Measurements from ENCODE around the gene MMRN1. TPM values are rescaled to one million over a fixed set of nuclear protein-coding genes. Genes with fewer than 3 reads are reported as not detected.

Gene MMRN1
- total RNA-seq, 4 donors from 2014 or later: 6.5 to 30.1 (median 26.9) TPM

- TF ChIP-seq CTCF (IDR thresholded peaks at IDR 0.05; ENCODE audit: low read depth): no peak
These were observed 93.6 kb downstream of the MMRN1 start for GRCh38 chr4:89988268-89988667.

DNA sequence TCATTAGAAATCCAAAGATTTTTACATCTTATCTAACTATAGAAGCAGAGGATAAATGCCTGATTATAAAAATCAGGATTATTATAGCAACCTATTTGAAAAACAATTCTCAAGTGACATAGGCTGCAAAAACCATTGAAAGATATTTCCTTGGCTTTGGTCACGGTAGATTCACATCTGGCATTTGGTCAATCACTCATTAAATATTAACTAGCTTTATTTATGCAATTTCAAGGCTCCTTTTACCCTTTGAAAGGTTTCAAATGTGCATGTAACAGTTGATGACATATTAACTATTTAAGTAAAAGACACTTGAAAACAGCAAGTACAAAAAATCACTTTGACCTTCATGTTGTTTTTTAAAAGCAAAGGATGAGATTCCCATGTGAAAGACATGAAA is 98.1 kb downstream of the MMRN1 start:
- no peak for TF ChIP-seq CTCF (IDR thresholded peaks at IDR 0.05; ENCODE audit: low read depth)

GRCh38 chr4:89994176-89994873 is 99.7 kb downstream of the MMRN1 start:
- TF ChIP-seq CTCF (IDR thresholded peaks at IDR 0.05; ENCODE audit: low read depth): no peak

DNA sequence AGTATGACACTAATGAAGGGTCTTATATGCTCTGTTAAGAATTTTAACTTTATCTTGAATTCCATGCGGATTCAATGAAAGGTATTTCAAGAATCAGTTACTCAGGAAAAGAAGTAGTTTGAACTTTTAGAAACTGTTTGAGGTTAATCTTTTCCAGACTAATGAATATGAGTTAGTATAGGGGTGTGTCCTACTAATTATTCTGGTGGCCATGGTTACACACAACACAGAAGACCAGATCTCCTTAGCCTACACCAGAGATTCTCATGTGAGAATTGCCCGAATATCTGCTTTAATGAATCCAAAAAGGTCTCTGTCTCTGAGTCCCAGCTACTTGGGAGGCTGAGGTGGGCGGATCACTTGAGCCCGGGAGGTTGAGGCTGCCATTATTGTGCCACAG is 100.4 kb downstream of the MMRN1 start:
- no peak for TF ChIP-seq CTCF (IDR thresholded peaks at IDR 0.05; ENCODE audit: low read depth)

DNA sequence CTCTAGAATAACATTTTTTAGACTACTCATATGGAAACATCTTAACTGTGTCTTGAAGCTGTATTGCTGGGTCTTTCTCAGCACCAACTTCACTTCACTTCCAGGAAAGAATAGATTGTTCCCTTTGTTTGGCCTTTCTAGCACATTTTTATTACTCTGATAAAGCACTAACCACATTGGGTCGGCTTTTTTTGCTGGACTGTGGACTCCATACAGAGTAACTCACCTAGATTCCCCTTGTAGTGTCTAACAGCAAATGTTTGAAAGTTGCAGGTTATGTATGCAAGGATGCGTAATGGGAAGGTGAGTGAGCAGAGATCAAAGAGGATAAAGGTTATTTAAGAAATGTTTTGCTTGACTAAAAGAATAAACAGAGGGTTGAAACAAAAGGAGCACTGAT is 101.2 kb downstream of the MMRN1 start:
- no peak for TF ChIP-seq CTCF (IDR thresholded peaks at IDR 0.05; ENCODE audit: low read depth)

GRCh38 chr4:89997171-89997704 is 102.6 kb downstream of the MMRN1 start:
- TF ChIP-seq CTCF (IDR thresholded peaks at IDR 0.05; ENCODE audit: low read depth): no peak

DNA sequence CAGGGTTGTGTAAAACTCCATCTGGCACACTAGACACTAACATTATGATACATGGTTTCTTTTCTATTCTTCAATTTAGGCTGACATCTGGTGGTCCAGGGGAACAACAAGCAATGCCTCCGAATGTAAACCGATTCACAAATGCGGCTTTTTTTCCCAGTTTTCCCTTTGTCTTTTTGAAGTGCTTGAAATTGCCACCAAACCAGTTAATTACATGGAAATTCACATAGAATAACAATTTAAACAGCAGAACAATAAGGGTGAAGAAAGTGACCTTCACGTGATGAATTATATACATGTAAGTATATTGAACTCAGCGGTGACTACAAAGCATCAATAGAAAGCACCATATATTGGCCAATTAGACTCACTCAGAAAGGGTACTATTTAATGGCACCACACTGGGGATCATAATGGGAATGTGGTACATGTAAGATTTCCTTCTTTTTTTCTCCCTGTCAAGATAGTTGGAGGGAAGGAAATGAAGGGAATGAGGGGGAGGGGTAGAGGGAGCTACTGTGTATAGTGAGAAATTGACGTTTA is 103.9 kb downstream of the MMRN1 start:
- TF ChIP-seq CTCF (IDR thresholded peaks at IDR 0.05; ENCODE audit: low read depth): no peak
